IMR-90 (cell line): ENCODE measurements around the gene PODXL2. TPM values are rescaled to one million over a fixed set of nuclear protein-coding genes. Genes with fewer than 3 reads are reported as not detected.

Experiments
- ATAC-seq: fragments of 200-7000 bp; cut with Tn5 transposase; 2 replicates; pipeline ENCODE4 v1.9.1; 2020; ENCODE audit warnings: low read depth, mild to moderate bottlenecking, moderate library complexity
- BruUV-seq: library from RNA; stranded (reverse); fragments of 400-500 nt; replicated peaks from 2 replicates; lab custom pipeline; 2021; lab: Mats Ljungman, UMichigan
- CTCF ChIA-PET: fragments of 300-600 bp; formaldehyde crosslinking; extraction: SDS; loops from one replicate; lab custom pipeline; 2021; ENCODE audit warnings: antibody characterized with exemption; lab: Yijun Ruan, JAX
- POLR2A ChIA-PET: fragments of 300-600 bp; sonication (Branson Sonifier 250); formaldehyde crosslinking; loops from one replicate; lab custom pipeline; 2022; ENCODE audit warnings: antibody characterized with exemption; ENCODE audit not compliant: unreplicated experiment; lab: Charles Lee
- DNase-seq: peaks from one replicate; pipeline ENCODE4 v3.0.0; 2013
- H2AFZ ChIP-seq: replicated peaks from 2 replicates; pipeline ENCODE3; 2013; ENCODE audit warnings: low read length, mild to moderate bottlenecking; ENCODE audit not compliant: poor library complexity
- H2AK5ac ChIP-seq: 2 replicates; pipeline ENCODE4 v1.6.1; 2013; ENCODE audit warnings: low read depth, low read length, inconsistent platforms
- H2AK9ac ChIP-seq: replicated peaks from 2 replicates; pipeline ENCODE3; 2013; ENCODE audit warnings: mild to moderate bottlenecking, low read depth, low read length, moderate library complexity; ENCODE audit not compliant: poor library complexity
- H2BK120ac ChIP-seq: 2 replicates; pipeline ENCODE4 v1.6.1; 2013; ENCODE audit warnings: low read depth, low read length, inconsistent platforms
- H2BK15ac ChIP-seq: 3 replicates; pipeline ENCODE4 v1.6.1; 2013; ENCODE audit warnings: low read depth, low read length, inconsistent platforms
- H2BK20ac ChIP-seq: 2 replicates; pipeline ENCODE4 v1.6.1; 2013; ENCODE audit warnings: low read depth, mild to moderate bottlenecking, inconsistent platforms, low read length, moderate library complexity
- H2BK5ac ChIP-seq: 2 replicates; pipeline ENCODE4 v1.6.1; 2013; ENCODE audit warnings: mild to moderate bottlenecking, low read depth, low read length, inconsistent platforms; ENCODE audit not compliant: poor library complexity, severe bottlenecking
- H3K14ac ChIP-seq: replicated peaks from 2 replicates; pipeline ENCODE4 v1.6.1; 2013; ENCODE audit warnings: low read depth, low read length, inconsistent platforms
- H3K18ac ChIP-seq: 2 replicates; pipeline ENCODE4 v1.6.1; 2013; ENCODE audit warnings: low read depth, low read length, control low read depth
- H3K23ac ChIP-seq: 2 replicates; pipeline ENCODE4 v1.6.1; 2013; ENCODE audit warnings: low read depth, low read length, inconsistent platforms
- H3K27ac ChIP-seq: 2 replicates; pipeline ENCODE4 v1.5.1; 2013; ENCODE audit warnings: mild to moderate bottlenecking, control low read depth, low read length; ENCODE audit not compliant: insufficient read depth
- H3K27me3 ChIP-seq: 2 replicates; pipeline ENCODE4 v1.6.1; 2013; ENCODE audit warnings: low read length; ENCODE audit not compliant: control insufficient read depth, insufficient read depth
- H3K36me3 ChIP-seq: 2 replicates; pipeline ENCODE4 v1.6.1; 2013; ENCODE audit warnings: low read length, mixed read lengths; ENCODE audit not compliant: control insufficient read depth, insufficient read depth
- H3K4ac ChIP-seq: 2 replicates; pipeline ENCODE4 v1.6.1; 2013; ENCODE audit warnings: low read depth, low read length, inconsistent platforms
- H3K4me1 ChIP-seq: 2 replicates; pipeline ENCODE4 v1.6.1; 2013; ENCODE audit warnings: low read length, mixed read lengths; ENCODE audit not compliant: control insufficient read depth, insufficient read depth
- H3K4me2 ChIP-seq: 2 replicates; pipeline ENCODE4 v1.6.1; 2013; ENCODE audit warnings: low read depth, mild to moderate bottlenecking, control low read depth, low read length, moderate library complexity
- H3K4me3 ChIP-seq: 2 replicates; pipeline ENCODE4 v1.5.1; 2013; ENCODE audit warnings: low read depth, mild to moderate bottlenecking, control low read depth, low read length, moderate library complexity; ENCODE audit not compliant: insufficient read depth
- H3K56ac ChIP-seq: 2 replicates; pipeline ENCODE4 v1.6.1; 2013; ENCODE audit warnings: low read length, inconsistent platforms; ENCODE audit not compliant: insufficient read depth; ENCODE audit errors: extremely low read depth
- H3K79me1 ChIP-seq, 2 experiments: 2 replicates each; pipeline ENCODE4 v1.6.1; 2013; ENCODE audit warnings: low read length in 2 of 2, inconsistent platforms in 1 of 2, low read depth in 1 of 2
- H3K9ac ChIP-seq: 2 replicates; pipeline ENCODE4 v1.6.1; 2013; ENCODE audit warnings: low read depth, low read length, control low read depth
- H3K9me1 ChIP-seq: 2 replicates; pipeline ENCODE4 v1.6.1; 2013; ENCODE audit warnings: low read length, inconsistent platforms; ENCODE audit not compliant: insufficient read depth
- H3K9me3 ChIP-seq: 2 replicates; pipeline ENCODE4 v1.6.1; 2013; ENCODE audit warnings: low read length; ENCODE audit not compliant: control insufficient read depth, insufficient read depth
- H4K20me1 ChIP-seq: 2 replicates; pipeline ENCODE4 v1.6.1; 2013; ENCODE audit warnings: low read length, inconsistent platforms; ENCODE audit not compliant: insufficient read depth
- H4K5ac ChIP-seq: 2 replicates; pipeline ENCODE4 v1.6.1; 2013; ENCODE audit warnings: mild to moderate bottlenecking, low read depth, low read length, control low read depth
- H4K8ac ChIP-seq, 2 experiments: 2 replicates each; pipeline ENCODE4 v1.6.1; 2013; ENCODE audit warnings: low read depth in 2 of 2, low read length in 2 of 2, control low read depth in 1 of 2, inconsistent platforms in 1 of 2
- H4K91ac ChIP-seq: 2 replicates; pipeline ENCODE4 v1.6.1; 2013; ENCODE audit warnings: low read depth, low read length, inconsistent platforms; ENCODE audit not compliant: insufficient read depth
- BHLHE40 ChIP-seq: fragments of 150-350 bp; IDR thresholded peaks from 2 replicates; pipeline ENCODE4 v1.6.1; 2016; ENCODE audit warnings: mild to moderate bottlenecking, low read depth, low read length
- CEBPB ChIP-seq: IDR thresholded peaks from 2 replicates; pipeline ENCODE4 v1.6.1; 2012; ENCODE audit warnings: low read depth, low read length, improper control_type of control experiment
- CHD1 ChIP-seq: IDR thresholded peaks from 2 replicates; pipeline ENCODE4 v1.6.1; 2012; ENCODE audit warnings: low read depth, low read length, improper control_type of control experiment
- FOS ChIP-seq: fragments of 150-350 bp; IDR thresholded peaks from 2 replicates; pipeline ENCODE4 v1.6.1; 2016; ENCODE audit warnings: low read depth, low read length
- MAZ ChIP-seq: IDR thresholded peaks from 2 replicates; pipeline ENCODE4 v1.6.1; 2012; ENCODE audit warnings: low read depth, mild to moderate bottlenecking, low read length, improper control_type of control experiment, moderate library complexity, borderline replicate concordance
- MXI1 ChIP-seq: IDR thresholded peaks from 2 replicates; pipeline ENCODE4 v1.6.1; 2012; ENCODE audit warnings: low read depth, mild to moderate bottlenecking, low read length, moderate library complexity, borderline replicate concordance
- NFE2L2 ChIP-seq: fragments of 150-350 bp; IDR thresholded peaks from 2 replicates; pipeline ENCODE4 v1.6.1; 2016; ENCODE audit warnings: low read depth, mild to moderate bottlenecking, low read length
- POLR2A ChIP-seq: IDR thresholded peaks from 2 replicates; pipeline ENCODE4 v1.6.1; 2012; ENCODE audit warnings: mild to moderate bottlenecking, low read depth, low read length
- RAD21 ChIP-seq: IDR thresholded peaks from 2 replicates; pipeline ENCODE4 v1.6.1; 2012; ENCODE audit warnings: low read length, improper control_type of control experiment
- RCOR1 ChIP-seq: IDR thresholded peaks from 2 replicates; pipeline ENCODE4 v1.6.1; 2012; ENCODE audit warnings: mild to moderate bottlenecking, low read length, improper control_type of control experiment; ENCODE audit not compliant: insufficient replicate concordance
- RFX5 ChIP-seq: IDR thresholded peaks from 2 replicates; pipeline ENCODE4 v1.8.0; 2012; ENCODE audit warnings: low read depth, mild to moderate bottlenecking, low read length, moderate library complexity
- SMC3 ChIP-seq: fragments of 150-350 bp; IDR thresholded peaks from 2 replicates; pipeline ENCODE4 v1.6.1; 2016; ENCODE audit warnings: low read depth, mild to moderate bottlenecking, antibody characterized with exemption, low read length, moderate library complexity
- WGBS, 2 experiments: methylation state at CpG; one replicate each; pipeline versions ENCODE4 v1.1.5 to v1.1.7; 2013; ENCODE audit warnings: missing lambda C conversion rate in 2 of 2; ENCODE audit not compliant: insufficient read length in 1 of 2; ENCODE audit errors: extremely low coverage in 2 of 2; 5-methylcytosine and 5-hydroxymethylcytosine counted together
- dilution Hi-C: fragments of 300-500 bp; cut with HindIII; formaldehyde crosslinking; loops from one replicate; pipeline ENCODE4 v1.14.3; 2018; ENCODE audit warnings: low sequenced_read_pairs; ENCODE audit not compliant: unreplicated experiment
- in situ Hi-C: fragments of 300-500 bp; cut with MboI; formaldehyde crosslinking; loops from 3 replicates; pipeline ENCODE4 v1.14.3; 2019; ENCODE audit warnings: low sequenced_read_pairs, inconsistent platforms, mixed read lengths
- intact Hi-C: fragments of 100-400 bp; cut with micrococcal nuclease; formaldehyde crosslinking; loops from 2 replicates; pipeline ENCODE4 v1.10.0; 2022
- polyA plus RNA-seq, 3 experiments: library from polyadenylated mRNA; depleted of rRNA; stranded (reverse); fragments of >200 nt; gene quantifications; 2 replicates each; pipeline ENCODE4 v1.2.3, GENCODE V29; 2012; ENCODE audit warnings: low replicate concordance in 1 of 3
- total RNA-seq: library from RNA; depleted of rRNA; stranded (reverse); fragments of >200 nt; gene quantifications from 2 replicates; pipeline ENCODE4 v1.2.3, GENCODE V29; 2012
- TF ChIP-seq, protein P1 (sequence below): fragments of 150-350 bp; IDR thresholded peaks from 2 replicates; pipeline ENCODE4 v1.6.1; 2017; ENCODE audit warnings: mild to moderate bottlenecking, antibody characterized with exemption, low read length, low read depth
- TF ChIP-seq, protein P2 (sequence below): conservative IDR thresholded peaks from 2 replicates; pipeline ENCODE4 v1.5.1; 2012; ENCODE audit warnings: mild to moderate bottlenecking, low read depth, low read length, improper control_type of control experiment
- TF ChIP-seq, protein P3 (sequence below): fragments of 150-350 bp; IDR thresholded peaks from 2 replicates; pipeline ENCODE4 v1.6.1; 2016; ENCODE audit warnings: low read depth, mild to moderate bottlenecking, low read length, moderate library complexity, borderline replicate concordance

The PODXL2 gene
- total and polyA plus RNA-seq, 2 of the 4 experiments (the other 2 are of a cell fraction): 1.6 to 5.4 TPM

DNA sequence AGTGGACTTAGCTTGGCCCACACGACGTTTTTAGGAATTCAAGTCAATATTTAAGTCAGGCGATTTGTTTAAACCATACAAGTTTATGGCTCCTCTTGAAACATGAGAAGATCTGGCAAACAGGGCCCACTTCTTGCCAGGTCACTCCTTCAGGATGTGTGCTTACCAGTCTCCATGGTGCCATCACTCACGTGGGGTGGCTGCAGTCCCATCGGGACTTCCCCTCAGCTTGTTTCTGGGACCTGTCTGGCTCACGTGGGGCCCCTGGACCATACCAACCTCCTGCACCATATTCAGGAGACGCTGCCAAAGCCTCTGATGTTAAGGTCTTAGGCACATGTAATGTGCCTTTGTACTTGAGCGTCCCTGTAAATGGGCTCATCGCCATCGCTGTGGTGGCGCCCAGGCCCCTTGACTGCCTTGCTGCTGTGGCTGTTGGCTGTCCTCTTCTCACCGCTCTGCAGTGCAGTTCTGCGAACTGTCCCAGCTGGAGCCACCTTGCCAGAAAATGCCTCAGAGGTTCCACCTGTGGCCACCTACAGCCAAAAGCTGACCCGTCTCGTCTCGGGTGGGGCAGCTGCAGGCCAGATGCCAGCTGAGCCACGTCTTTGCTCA lies 21.9 kb upstream of the PODXL2 start:
- H3K4me3 ChIP-seq: no peak overlapping the region
- 98% methylated on average over 11 of the region's 17 CpGs; no CpG with 5 or more reads in 1 of the 2 experiments for WGBS, 2 experiments
- H3K9me1 ChIP-seq: peaks cover 4% of the 10 kb centered on the region; the same call in 1 of the 2 replicates
- no peak overlapping the region for H3K14ac ChIP-seq
- peaks cover 33% of the 10 kb centered on the region for H3K36me3 ChIP-seq
- CTCF ChIA-PET: no interaction called here
- no peaks in the 10 kb centered on the region for H4K20me1 ChIP-seq
- H3K4me2 ChIP-seq: no peak overlapping the region
- no peak overlapping the region for H2BK15ac ChIP-seq
- peaks cover 3 to 5% of the 10 kb centered on the region in 2 experiments; a peak in 3 of 4 replicates for H3K79me1 ChIP-seq
- no peak overlapping the region for H4K91ac ChIP-seq
- no peak overlapping the region for H3K9ac ChIP-seq
- no peak overlapping the region for H2AK5ac ChIP-seq
- no peak overlapping the region for H3K4ac ChIP-seq
- H3K4me1 ChIP-seq: peaks cover 2% of the 10 kb centered on the region; the same call in 1 of the 2 replicates
- H3K23ac ChIP-seq: no peak overlapping the region
- H3K27me3 ChIP-seq: no peaks in the 10 kb centered on the region
- TF ChIP-seq CEBPB (no peak), RCOR1 (no peak), SMC3 (no peak), CHD1 (no peak), RAD21 (no peak), POLR2A (no peak), FOS (no peak), BHLHE40 (no peak), MAZ (no peak), MXI1 (no peak), RFX5 (no peak), NFE2L2 (no peak)
- TF ChIP-seq, protein P1, sequence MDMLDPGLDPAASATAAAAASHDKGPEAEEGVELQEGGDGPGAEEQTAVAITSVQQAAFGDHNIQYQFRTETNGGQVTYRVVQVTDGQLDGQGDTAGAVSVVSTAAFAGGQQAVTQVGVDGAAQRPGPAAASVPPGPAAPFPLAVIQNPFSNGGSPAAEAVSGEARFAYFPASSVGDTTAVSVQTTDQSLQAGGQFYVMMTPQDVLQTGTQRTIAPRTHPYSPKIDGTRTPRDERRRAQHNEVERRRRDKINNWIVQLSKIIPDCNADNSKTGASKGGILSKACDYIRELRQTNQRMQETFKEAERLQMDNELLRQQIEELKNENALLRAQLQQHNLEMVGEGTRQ: no peak
- TF ChIP-seq, protein P2, sequence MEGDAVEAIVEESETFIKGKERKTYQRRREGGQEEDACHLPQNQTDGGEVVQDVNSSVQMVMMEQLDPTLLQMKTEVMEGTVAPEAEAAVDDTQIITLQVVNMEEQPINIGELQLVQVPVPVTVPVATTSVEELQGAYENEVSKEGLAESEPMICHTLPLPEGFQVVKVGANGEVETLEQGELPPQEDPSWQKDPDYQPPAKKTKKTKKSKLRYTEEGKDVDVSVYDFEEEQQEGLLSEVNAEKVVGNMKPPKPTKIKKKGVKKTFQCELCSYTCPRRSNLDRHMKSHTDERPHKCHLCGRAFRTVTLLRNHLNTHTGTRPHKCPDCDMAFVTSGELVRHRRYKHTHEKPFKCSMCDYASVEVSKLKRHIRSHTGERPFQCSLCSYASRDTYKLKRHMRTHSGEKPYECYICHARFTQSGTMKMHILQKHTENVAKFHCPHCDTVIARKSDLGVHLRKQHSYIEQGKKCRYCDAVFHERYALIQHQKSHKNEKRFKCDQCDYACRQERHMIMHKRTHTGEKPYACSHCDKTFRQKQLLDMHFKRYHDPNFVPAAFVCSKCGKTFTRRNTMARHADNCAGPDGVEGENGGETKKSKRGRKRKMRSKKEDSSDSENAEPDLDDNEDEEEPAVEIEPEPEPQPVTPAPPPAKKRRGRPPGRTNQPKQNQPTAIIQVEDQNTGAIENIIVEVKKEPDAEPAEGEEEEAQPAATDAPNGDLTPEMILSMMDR: no peak
- TF ChIP-seq, protein P3, sequence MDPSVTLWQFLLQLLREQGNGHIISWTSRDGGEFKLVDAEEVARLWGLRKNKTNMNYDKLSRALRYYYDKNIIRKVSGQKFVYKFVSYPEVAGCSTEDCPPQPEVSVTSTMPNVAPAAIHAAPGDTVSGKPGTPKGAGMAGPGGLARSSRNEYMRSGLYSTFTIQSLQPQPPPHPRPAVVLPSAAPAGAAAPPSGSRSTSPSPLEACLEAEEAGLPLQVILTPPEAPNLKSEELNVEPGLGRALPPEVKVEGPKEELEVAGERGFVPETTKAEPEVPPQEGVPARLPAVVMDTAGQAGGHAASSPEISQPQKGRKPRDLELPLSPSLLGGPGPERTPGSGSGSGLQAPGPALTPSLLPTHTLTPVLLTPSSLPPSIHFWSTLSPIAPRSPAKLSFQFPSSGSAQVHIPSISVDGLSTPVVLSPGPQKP: no peak
- no peaks in the 10 kb centered on the region for H3K9me3 ChIP-seq
- no peak overlapping the region for H2BK5ac ChIP-seq
- H4K5ac ChIP-seq: no peak overlapping the region
- H2BK20ac ChIP-seq: no peak overlapping the region
- H4K8ac ChIP-seq: no peak overlapping the region
- no peak for DNase-seq
- dilution Hi-C loops: no loop called here
- no peak overlapping the region for H2AFZ ChIP-seq
- BruUV-seq: no TSS peak
- no peak overlapping the region for H2BK120ac ChIP-seq
- in situ Hi-C loops: no loop called here
- H2AK9ac ChIP-seq: peak overlapping the region; percentile 25
- intact Hi-C loops: no loop called here
- no peak overlapping the region for H3K56ac ChIP-seq
- no peak for ATAC-seq
- H3K27ac ChIP-seq: no peak overlapping the region
- POLR2A ChIA-PET: no interaction called here
- no peak overlapping the region for H3K18ac ChIP-seq
